ENCODE results near the gene HOXB9.

Gene HOXB9

DNA sequence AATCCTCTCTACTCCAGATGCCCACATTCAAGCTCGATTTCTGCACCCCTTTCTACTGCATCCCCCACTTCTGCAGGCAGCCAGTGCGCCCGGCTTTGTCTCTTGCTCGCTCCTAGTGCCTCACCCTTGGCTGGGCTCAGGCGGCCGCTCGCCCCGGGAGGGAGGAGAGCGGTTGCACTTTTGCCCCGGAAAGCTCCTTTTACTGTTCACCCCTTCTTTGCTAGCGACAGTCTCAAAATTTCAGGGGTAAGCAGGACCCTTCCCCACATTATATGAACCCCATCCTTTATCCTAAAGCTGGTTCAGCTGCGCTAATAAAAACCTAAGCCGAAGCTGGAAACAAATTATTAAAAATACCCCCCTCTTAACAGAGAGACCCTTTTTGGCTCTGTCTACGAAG, 33.6 kb downstream of the HOXB9 start:
- Histone ChIP-seq H3K79me2 (ENCODE audit: control insufficient read depth, insufficient read depth, low read length, unreplicated experiment) (no peaks in the 10 kb centered on the region), H3K4me1 (ENCODE audit: control insufficient read depth, insufficient read depth, low read length, unreplicated experiment) (no peaks in the 10 kb centered on the region), H3K27me3 (ENCODE audit: insufficient read depth, low read length) (peaks cover 99% of the 10 kb centered on the region), H3K4me3 (ENCODE audit: low read depth, low read length) (no peak overlapping the region), H2AFZ (ENCODE audit: low read length, unreplicated experiment) (no peak overlapping the region), H3K36me3 (ENCODE audit: insufficient read depth, low read length) (no peaks in the 10 kb centered on the region), H3K27ac (ENCODE audit: low read depth, low read length) (no peak overlapping the region)

- Histone ChIP-seq H3K4me1 (ENCODE audit: control insufficient read depth, insufficient read depth, low read length, unreplicated experiment) (no peaks in the 10 kb centered on the region), H3K36me3 (ENCODE audit: insufficient read depth, low read length) (no peaks in the 10 kb centered on the region), H3K79me2 (ENCODE audit: control insufficient read depth, insufficient read depth, low read length, unreplicated experiment) (no peaks in the 10 kb centered on the region), H2AFZ (ENCODE audit: low read length, unreplicated experiment) (no peak overlapping the region), H3K27ac (ENCODE audit: low read depth, low read length) (no peak overlapping the region), H3K27me3 (ENCODE audit: insufficient read depth, low read length) (peaks cover 99% of the 10 kb centered on the region), H3K4me3 (ENCODE audit: low read depth, low read length) (no peak overlapping the region)
Observed at GRCh38 chr17:48592057-48592514, 34.1 kb downstream of the HOXB9 start.

DNA sequence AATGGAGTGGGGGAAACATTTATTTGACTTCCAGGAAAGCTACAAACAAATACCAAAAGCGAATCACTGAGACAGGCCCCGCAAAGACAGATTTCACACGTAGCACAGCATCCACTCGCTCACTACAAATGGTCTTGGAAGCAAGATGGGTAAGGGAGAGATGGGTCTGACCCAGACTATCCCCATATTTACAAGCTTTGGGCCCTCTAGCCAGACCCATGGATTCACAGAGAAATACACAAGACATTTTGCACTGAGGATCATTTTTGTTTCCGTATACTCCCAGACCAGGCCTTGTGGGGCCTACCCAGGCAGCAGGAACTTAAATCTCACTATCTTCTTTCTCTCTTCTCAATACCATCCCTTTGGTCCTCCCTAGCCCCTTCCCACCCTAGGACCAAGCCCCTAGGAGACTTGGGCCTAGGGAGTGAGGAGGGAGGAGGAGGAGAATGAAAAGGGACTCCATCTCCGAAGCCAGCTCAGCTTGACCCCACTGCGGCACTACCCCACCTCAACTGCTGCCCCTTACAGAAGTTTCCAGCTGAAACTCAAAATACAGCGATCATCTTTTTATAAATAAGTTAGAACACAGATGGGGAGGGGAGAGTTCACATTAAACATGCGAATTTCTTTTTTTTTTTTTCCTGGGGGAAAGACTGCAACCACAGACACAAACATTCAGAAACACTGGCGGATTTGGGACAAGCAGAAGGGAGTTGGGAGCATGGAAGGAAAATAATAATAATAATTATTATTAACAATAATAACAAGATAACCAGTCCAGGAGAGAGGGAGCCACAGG, 34.7 kb downstream of the HOXB9 start:
- no peaks in the 10 kb centered on the region for H3K79me2 ChIP-seq (ENCODE audit: control insufficient read depth, insufficient read depth, low read length, unreplicated experiment)
- no peaks in the 10 kb centered on the region for H3K4me1 ChIP-seq (ENCODE audit: control insufficient read depth, insufficient read depth, low read length, unreplicated experiment)
- H3K4me3 ChIP-seq (ENCODE audit: low read depth, low read length) = no peak overlapping the region
- peaks cover 99% of the 10 kb centered on the region for H3K27me3 ChIP-seq (ENCODE audit: insufficient read depth, low read length)
- no peak overlapping the region for H3K27ac ChIP-seq (ENCODE audit: low read depth, low read length)
- H3K36me3 ChIP-seq (ENCODE audit: insufficient read depth, low read length) = no peaks in the 10 kb centered on the region
- no peak overlapping the region for H2AFZ ChIP-seq (ENCODE audit: low read length, unreplicated experiment)

- H3K27me3 ChIP-seq (ENCODE audit: insufficient read depth, low read length) = peaks cover 99% of the 10 kb centered on the region
- no peak overlapping the region for H3K4me3 ChIP-seq (ENCODE audit: low read depth, low read length)
- no peak overlapping the region for H2AFZ ChIP-seq (ENCODE audit: low read length, unreplicated experiment)
- H3K27ac ChIP-seq (ENCODE audit: low read depth, low read length) = no peak overlapping the region
- H3K36me3 ChIP-seq (ENCODE audit: insufficient read depth, low read length) = no peaks in the 10 kb centered on the region
- H3K79me2 ChIP-seq (ENCODE audit: control insufficient read depth, insufficient read depth, low read length, unreplicated experiment) = no peaks in the 10 kb centered on the region
- no peaks in the 10 kb centered on the region for H3K4me1 ChIP-seq (ENCODE audit: control insufficient read depth, insufficient read depth, low read length, unreplicated experiment)
Observed at GRCh38 chr17:48590607-48591161, 35.5 kb downstream of the HOXB9 start.

- H3K27ac ChIP-seq (ENCODE audit: low read depth, low read length) = no peak within 1 kb of the TSS
- H3K4me3 ChIP-seq (ENCODE audit: low read depth, low read length) = no peak within 1 kb of the TSS
- no peaks in the 10 kb centered on the region for H3K4me1 ChIP-seq (ENCODE audit: control insufficient read depth, insufficient read depth, low read length, unreplicated experiment)
- H2AFZ ChIP-seq (ENCODE audit: low read length, unreplicated experiment) = no peak within 1 kb of the TSS
- peaks cover 94% of the 10 kb centered on the region for H3K27me3 ChIP-seq (ENCODE audit: insufficient read depth, low read length)
- no peaks in the 10 kb centered on the region for H3K79me2 ChIP-seq (ENCODE audit: control insufficient read depth, insufficient read depth, low read length, unreplicated experiment)
- no peaks in the 10 kb centered on the region for H3K36me3 ChIP-seq (ENCODE audit: insufficient read depth, low read length)
Observed at GRCh38 chr17:48589831-48590606, 36.1 kb downstream of the HOXB9 start, which contains the start of gene HOXB3. Gene HOXB3 (minus strand): TSS chr17:48590241. CDS start chr17:48552474, 37,767 bp downstream.

DNA sequence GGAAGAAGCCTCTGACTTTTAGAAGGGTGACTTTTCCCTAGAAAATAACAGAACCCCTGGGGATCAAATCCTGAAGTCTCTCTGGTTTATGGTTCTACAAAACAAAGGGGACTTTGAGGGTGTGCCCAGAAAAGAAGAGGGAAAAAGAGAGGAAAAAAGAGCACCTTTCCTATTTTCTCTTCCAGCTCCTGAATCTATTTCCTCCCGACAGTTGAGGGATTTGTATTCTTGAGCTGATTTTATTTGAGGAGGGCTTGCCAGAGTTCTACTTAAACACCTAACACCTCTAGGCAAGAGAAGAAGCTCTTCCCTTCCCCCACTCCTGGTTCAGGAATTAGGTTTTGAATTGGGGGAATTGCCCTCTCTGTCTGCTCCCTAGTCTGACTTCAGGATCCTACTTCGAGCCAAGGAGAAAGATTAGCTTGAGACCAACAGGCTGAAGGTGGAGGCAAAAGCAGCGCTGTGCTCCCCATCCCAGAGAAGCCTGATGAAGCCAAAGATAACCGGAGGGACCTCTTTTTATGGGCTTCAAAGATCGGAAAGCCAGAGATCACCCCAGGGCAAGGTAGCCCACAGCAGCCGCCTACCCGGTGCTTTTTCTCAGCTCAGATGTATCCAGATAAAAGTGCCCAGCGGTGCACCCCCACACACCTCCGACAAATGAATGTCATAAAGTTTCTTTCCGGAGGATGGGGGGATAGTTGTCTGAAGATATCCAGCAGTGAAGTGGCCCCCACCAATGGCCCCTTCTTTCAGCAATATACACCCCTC, 36.9 kb downstream of the HOXB9 start:
- Histone ChIP-seq H3K27me3 (ENCODE audit: insufficient read depth, low read length) (peaks cover 94% of the 10 kb centered on the region), H2AFZ (ENCODE audit: low read length, unreplicated experiment) (no peak overlapping the region), H3K79me2 (ENCODE audit: control insufficient read depth, insufficient read depth, low read length, unreplicated experiment) (no peaks in the 10 kb centered on the region), H3K27ac (ENCODE audit: low read depth, low read length) (no peak overlapping the region), H3K4me1 (ENCODE audit: control insufficient read depth, insufficient read depth, low read length, unreplicated experiment) (no peaks in the 10 kb centered on the region), H3K4me3 (ENCODE audit: low read depth, low read length) (no peak overlapping the region), H3K36me3 (ENCODE audit: insufficient read depth, low read length) (no peaks in the 10 kb centered on the region)

DNA sequence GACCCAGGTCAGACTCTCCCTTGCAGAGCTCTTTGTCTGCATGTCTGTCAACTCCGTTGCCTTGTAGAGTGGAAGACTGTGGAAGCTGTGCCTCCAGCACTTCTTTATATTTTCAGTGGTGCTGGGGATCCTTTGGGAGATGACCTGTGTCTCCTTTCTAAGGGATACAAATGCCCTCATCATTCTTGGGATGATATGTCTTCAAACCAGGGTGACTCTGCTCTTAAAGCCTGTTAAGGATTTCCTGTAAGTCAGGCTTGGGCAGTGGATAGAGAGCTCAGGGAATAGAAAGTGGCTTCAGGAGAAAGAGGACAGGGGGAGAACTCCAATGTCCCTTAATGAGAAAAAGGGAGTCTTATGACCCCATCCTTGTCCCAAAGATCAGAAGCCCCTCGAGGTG, 37.6 kb downstream of the HOXB9 start:
- H3K4me1 ChIP-seq (ENCODE audit: control insufficient read depth, insufficient read depth, low read length, unreplicated experiment) = no peaks in the 10 kb centered on the region

DNA sequence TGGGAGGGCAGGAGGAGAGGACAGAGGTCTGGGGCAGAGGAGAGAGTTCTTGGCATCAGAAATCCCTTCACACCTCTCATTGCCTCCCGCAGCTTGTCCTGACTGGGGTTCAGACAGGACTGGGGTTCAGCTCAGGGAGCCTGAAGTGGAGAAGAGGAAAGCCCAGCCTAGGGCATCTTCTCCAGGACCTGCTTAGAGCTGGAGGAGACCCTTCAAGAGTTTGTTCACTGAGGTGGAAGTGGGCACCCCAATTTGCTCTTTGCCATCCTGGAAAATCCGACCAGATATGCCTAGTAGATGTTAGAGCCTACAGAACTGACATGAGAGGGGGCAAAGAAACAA, 38.1 kb downstream of the HOXB9 start:
- Histone ChIP-seq H3K4me1 (ENCODE audit: control insufficient read depth, insufficient read depth, low read length, unreplicated experiment) (no peaks in the 10 kb centered on the region), H3K4me3 (ENCODE audit: low read depth, low read length) (no peak overlapping the region), H3K36me3 (ENCODE audit: insufficient read depth, low read length) (no peaks in the 10 kb centered on the region), H3K79me2 (ENCODE audit: control insufficient read depth, insufficient read depth, low read length, unreplicated experiment) (no peaks in the 10 kb centered on the region), H2AFZ (ENCODE audit: low read length, unreplicated experiment) (no peak overlapping the region), H3K27ac (ENCODE audit: low read depth, low read length) (no peak overlapping the region), H3K27me3 (ENCODE audit: insufficient read depth, low read length) (peaks cover 95% of the 10 kb centered on the region)

More for the DNA sequence above, 37.6 kb downstream of the HOXB9 start:
- no peak overlapping the region for H2AFZ ChIP-seq (ENCODE audit: low read length, unreplicated experiment)
- no peak overlapping the region for H3K4me3 ChIP-seq (ENCODE audit: low read depth, low read length)
- peaks cover 95% of the 10 kb centered on the region for H3K27me3 ChIP-seq (ENCODE audit: insufficient read depth, low read length)
- H3K36me3 ChIP-seq (ENCODE audit: insufficient read depth, low read length) = no peaks in the 10 kb centered on the region
- no peaks in the 10 kb centered on the region for H3K79me2 ChIP-seq (ENCODE audit: control insufficient read depth, insufficient read depth, low read length, unreplicated experiment)
- no peak overlapping the region for H3K27ac ChIP-seq (ENCODE audit: low read depth, low read length)

DNA sequence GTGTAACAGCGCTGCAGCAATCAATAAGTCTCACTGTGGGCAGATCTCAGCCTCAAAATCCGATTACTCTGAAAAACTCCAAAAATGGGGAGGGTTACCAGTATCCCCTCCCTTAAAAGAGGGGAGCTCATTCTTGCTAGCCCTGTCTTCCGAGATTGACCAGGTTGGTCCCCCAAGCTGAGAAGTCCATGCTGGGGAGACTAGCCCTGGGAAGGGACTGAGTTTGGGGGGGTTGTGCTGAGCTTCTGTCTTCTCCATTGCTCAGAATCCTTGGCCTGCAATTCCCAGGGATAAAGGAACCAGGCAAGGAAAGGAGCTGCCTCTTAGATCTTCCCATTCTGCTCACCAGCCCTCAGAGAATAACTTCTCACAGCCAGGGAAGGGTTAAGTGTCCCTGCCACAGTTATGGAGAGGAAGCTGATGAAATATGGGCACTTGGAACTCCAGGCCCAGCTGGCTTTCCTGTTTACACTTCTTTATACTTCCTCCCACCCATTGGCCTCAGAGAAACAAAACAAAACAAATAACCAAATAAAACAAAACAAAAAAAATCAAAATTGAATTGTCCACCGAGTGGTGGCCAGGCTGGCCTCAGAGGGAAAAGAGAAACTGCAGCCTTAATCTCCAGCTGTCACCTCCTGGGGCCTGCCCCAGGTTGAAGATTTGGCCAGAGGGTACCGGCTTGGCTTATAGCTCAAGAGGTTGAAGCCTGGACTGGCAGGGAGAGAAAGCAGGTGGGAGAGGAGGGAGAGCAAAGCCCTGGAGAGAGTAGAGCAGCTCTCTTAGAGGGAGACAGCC, 38.7 kb downstream of the HOXB9 start:
- no peak overlapping the region for H2AFZ ChIP-seq (ENCODE audit: low read length, unreplicated experiment)
- H3K36me3 ChIP-seq (ENCODE audit: insufficient read depth, low read length) = no peaks in the 10 kb centered on the region
- peaks cover 95% of the 10 kb centered on the region for H3K27me3 ChIP-seq (ENCODE audit: insufficient read depth, low read length)
- no peaks in the 10 kb centered on the region for H3K79me2 ChIP-seq (ENCODE audit: control insufficient read depth, insufficient read depth, low read length, unreplicated experiment)
- no peak overlapping the region for H3K27ac ChIP-seq (ENCODE audit: low read depth, low read length)
- H3K4me1 ChIP-seq (ENCODE audit: control insufficient read depth, insufficient read depth, low read length, unreplicated experiment) = no peaks in the 10 kb centered on the region
- H3K4me3 ChIP-seq (ENCODE audit: low read depth, low read length) = no peak overlapping the region

All from ACC112 (cell line).